GM12892 (cell line): Measurements from ENCODE around the gene APOA4.

ENCODE experiments used
- POLR2AphosphoS5 ChIP-seq: IDR thresholded peaks from 2 replicates; pipeline ENCODE4 v1.6.1; 2011; ENCODE audit warnings: low read depth, low read length, control low read depth
- TAF1 ChIP-seq: IDR thresholded peaks from 2 replicates; pipeline ENCODE4 v1.6.1; 2011; ENCODE audit warnings: low read depth, mild to moderate bottlenecking, control low read depth, low read length, borderline replicate concordance

GRCh38 chr11:116857316-116857715 lies 34.2 kb upstream of the APOA4 start:
- TF ChIP-seq POLR2AphosphoS5 (no peak), TAF1 (no peak)
